Left ventricle myocardium inferior (tissue), 1 donor: ENCODE measurements around the gene BMP6. TPM values are rescaled to one million over a fixed set of nuclear protein-coding genes. Genes with fewer than 3 reads are reported as not detected.

Source experiments
- DNase-seq: peaks from one replicate; pipeline ENCODE4 v3.0.0-alpha.2; 2020
- H3K27ac ChIP-seq: fragments of 200-600 bp; replicated peaks from 2 replicates; pipeline ENCODE4 v1.8.0; 2021
- H3K27me3 ChIP-seq: fragments of 200-600 bp; 2 replicates; pipeline ENCODE4 v1.8.0; 2021; ENCODE audit warnings: low read depth
- H3K36me3 ChIP-seq: fragments of 200-600 bp; 2 replicates; pipeline ENCODE4 v1.8.0; 2021
- H3K4me1 ChIP-seq: fragments of 200-600 bp; 2 replicates; pipeline ENCODE4 v1.8.0; 2021
- H3K4me3 ChIP-seq: fragments of 200-600 bp; 2 replicates; pipeline ENCODE4 v1.8.0; 2021; ENCODE audit warnings: mild to moderate bottlenecking, moderate library complexity
- H3K9me3 ChIP-seq: fragments of 200-600 bp; replicated peaks from 2 replicates; pipeline ENCODE4 v1.8.0; 2021
- CTCF ChIP-seq: fragments of 200-600 bp; IDR thresholded peaks from 2 replicates; pipeline ENCODE4 v1.8.0; 2021; ENCODE audit warnings: antibody characterized with exemption, mild to moderate bottlenecking, borderline replicate concordance
- intact Hi-C: fragments of 100-400 bp; cut with micrococcal nuclease; formaldehyde crosslinking; loops from one replicate; pipeline ENCODE4 v1.11.0; 2022
- total RNA-seq: library from RNA; stranded (reverse); fragmentation: NEBNext Ultra II Directional; extraction: Animal tissue kit (Norgen Biotek cat#: 25700); gene quantifications from one replicate; pipeline ENCODE4 v1.2.1, GENCODE V29; 2021
- donor health status: DM: no; HTN: yes; CAD: no; lungs with severe emphysema.

BMP6 gene
- total RNA-seq, 1 donor from 2014 or later, result 5.2 TPM

DNA sequence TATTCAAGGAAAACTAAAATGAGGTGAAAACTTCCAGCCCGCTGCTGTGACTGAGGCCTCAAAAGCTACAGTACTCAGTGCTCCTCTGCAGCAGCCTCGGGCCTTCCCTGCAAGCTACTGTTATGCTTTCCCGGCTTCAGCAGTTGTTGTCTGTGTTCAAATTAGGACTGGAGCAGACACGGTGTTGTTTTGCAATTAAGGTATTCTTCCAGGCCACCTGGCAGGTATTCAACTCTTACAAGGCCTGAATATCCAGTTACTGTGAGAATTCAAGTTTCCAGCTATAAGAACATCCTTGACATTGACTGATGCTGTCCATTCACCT lies 174.0 kb downstream of the BMP6 start:
- no peak overlapping the region for H3K27ac ChIP-seq
- H3K9me3 ChIP-seq, result no peaks in the 10 kb centered on the region
- TF ChIP-seq CTCF, result no peak
- peaks cover 94% of the 10 kb centered on the region for H3K36me3 ChIP-seq
- DNase-seq, result no peak
- intact Hi-C loops, result no loop called here
- peaks cover 32% of the 10 kb centered on the region for H3K4me1 ChIP-seq
- H3K27me3 ChIP-seq, result no peaks in the 10 kb centered on the region
- H3K4me3 ChIP-seq, result no peak overlapping the region

DNA sequence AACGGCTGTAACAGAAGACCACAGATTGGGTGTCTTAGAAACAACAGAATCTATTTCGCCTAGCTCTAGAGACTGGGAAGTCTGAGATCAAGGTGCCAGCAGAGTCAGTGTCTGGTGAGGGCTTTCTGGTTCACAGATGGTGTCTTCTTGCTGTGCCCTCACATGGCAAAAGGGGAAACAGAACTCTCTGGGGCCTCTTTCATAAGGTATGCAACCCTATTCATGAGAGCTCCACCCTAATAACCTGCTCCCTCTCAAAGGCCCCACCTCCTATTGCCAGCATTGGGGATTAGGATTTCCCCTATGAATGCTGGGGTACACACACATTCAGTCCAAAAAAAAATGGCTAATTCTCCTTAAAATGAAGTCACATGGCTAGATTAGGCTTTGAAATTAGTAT lies 174.7 kb downstream of the BMP6 start:
- Histone ChIP-seq H3K27me3 (no peaks in the 10 kb centered on the region), H3K36me3 (peaks cover 87% of the 10 kb centered on the region), H3K4me3 (no peak overlapping the region), H3K9me3 (no peaks in the 10 kb centered on the region), H3K4me1 (peaks cover 40% of the 10 kb centered on the region), H3K27ac (no peak overlapping the region)
- TF ChIP-seq CTCF, result no peak
- DNase-seq, result no peak
- intact Hi-C loops, result no loop called here

GRCh38 chr6:7901056-7901455 lies 175.2 kb downstream of the BMP6 start:
- no peaks in the 10 kb centered on the region for H3K27me3 ChIP-seq
- no peak for TF ChIP-seq CTCF
- H3K4me3 ChIP-seq, result no peak overlapping the region
- peaks cover 44% of the 10 kb centered on the region for H3K4me1 ChIP-seq
- H3K27ac ChIP-seq, result no peak overlapping the region
- no peak for DNase-seq
- peaks cover 82% of the 10 kb centered on the region for H3K36me3 ChIP-seq
- no peaks in the 10 kb centered on the region for H3K9me3 ChIP-seq
- intact Hi-C loops, result no loop called here

DNA sequence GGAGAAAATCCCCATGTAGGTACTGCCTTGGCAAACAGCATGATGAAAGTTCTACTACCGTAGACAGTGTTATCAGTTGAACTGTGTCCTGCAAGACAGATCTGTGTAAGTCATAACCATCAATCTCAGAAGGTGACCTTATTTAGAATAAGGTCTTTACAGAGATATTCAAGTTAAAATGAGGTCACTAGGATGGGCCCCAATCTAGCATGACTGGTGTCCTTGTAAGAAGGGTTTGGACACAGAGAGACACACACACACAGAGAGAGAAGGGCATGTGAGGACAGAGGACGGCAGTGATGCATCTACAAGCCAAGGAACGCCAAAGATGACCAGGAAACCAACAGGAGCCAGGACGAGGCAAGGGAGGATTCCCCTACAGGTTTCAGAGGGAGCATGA lies 175.9 kb downstream of the BMP6 start:
- no peak for TF ChIP-seq CTCF
- H3K36me3 ChIP-seq, result peaks cover 75% of the 10 kb centered on the region
- DNase-seq, result no peak
- no peaks in the 10 kb centered on the region for H3K9me3 ChIP-seq
- no peaks in the 10 kb centered on the region for H3K27me3 ChIP-seq
- peaks cover 46% of the 10 kb centered on the region for H3K4me1 ChIP-seq
- no peak overlapping the region for H3K27ac ChIP-seq
- no peak overlapping the region for H3K4me3 ChIP-seq
- intact Hi-C loops, result no loop called here

DNA sequence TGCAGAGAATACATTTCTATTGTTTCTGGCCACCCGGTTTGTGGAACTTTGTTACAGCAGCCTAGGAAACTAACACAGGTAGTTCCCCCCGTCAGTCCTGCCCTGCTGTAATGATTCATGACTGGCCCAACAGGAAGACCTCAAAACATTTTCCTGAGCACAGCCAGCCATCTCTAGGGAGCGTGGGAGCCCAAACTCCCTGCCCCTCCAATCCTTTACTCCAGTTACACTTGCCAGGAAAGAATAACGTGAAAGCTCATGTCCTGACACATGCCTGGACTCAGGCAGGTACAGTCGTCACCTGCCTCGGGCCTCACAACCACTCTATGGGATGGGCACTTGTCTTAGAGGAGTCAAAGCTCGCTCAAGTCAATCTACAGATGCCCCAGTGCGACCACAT lies 176.3 kb downstream of the BMP6 start:
- no peaks in the 10 kb centered on the region for H3K27me3 ChIP-seq
- H3K36me3 ChIP-seq, result peaks cover 74% of the 10 kb centered on the region
- DNase-seq, result no peak
- H3K4me3 ChIP-seq, result no peak overlapping the region
- H3K4me1 ChIP-seq, result peaks cover 46% of the 10 kb centered on the region
- no peak for TF ChIP-seq CTCF
- H3K9me3 ChIP-seq, result no peaks in the 10 kb centered on the region
- intact Hi-C loops, result no loop called here
- no peak overlapping the region for H3K27ac ChIP-seq

DNA sequence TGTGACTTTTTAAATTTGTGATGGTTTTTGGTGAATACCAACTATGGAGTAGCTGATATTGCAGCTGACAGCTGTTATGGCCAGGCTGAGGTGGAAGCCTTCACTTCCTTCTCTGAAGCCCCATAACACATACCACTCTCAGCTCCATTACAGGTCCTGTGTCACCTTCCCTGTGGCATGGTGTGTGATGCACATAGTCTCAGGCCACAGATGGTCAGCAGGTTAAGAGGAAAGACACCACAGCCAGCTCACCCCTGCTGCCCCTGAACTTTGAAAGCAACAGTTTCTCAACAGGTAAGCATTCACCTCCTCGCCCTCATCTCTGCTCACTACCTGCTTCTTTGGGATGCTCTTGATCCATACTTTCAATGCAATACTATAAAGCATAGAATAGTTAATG lies 177.0 kb downstream of the BMP6 start:
- H3K36me3 ChIP-seq, result peaks cover 68% of the 10 kb centered on the region
- DNase-seq, result no peak
- no peak for TF ChIP-seq CTCF
- no peaks in the 10 kb centered on the region for H3K9me3 ChIP-seq
- H3K27me3 ChIP-seq, result no peaks in the 10 kb centered on the region
- H3K4me1 ChIP-seq, result peaks cover 53% of the 10 kb centered on the region
- intact Hi-C loops, result no loop called here
- H3K4me3 ChIP-seq, result no peak overlapping the region
- no peak overlapping the region for H3K27ac ChIP-seq
